OCI-LY3 (cell line): ENCODE data around the gene TEPSIN.

Source experiments
- H2AFZ ChIP-seq: fragments of 200-600, 300-600 bp; shearing (Covaris generic); 2 replicates; pipeline ENCODE4 v1.6.0; 2014; ENCODE audit warnings: antibody characterized with exemption, low read depth, low read length
- H3K27ac ChIP-seq: fragments of 200-600, 300-600 bp; sonication (generic); 2 replicates; pipeline ENCODE4 v1.5.1; 2014; ENCODE audit warnings: mild to moderate bottlenecking, low read length, moderate library complexity, mixed read lengths
- H3K27me3 ChIP-seq: fragments of 200-600, 300-600 bp; sonication (generic); 2 replicates; pipeline ENCODE4 v1.6.1; 2014; ENCODE audit warnings: low read depth, low read length, mixed read lengths
- H3K36me3 ChIP-seq: fragments of 200-600, 300-600 bp; sonication (generic); replicated peaks from 2 replicates; pipeline ENCODE3; 2014; ENCODE audit warnings: low read depth, low read length, mixed read lengths
- H3K4me1 ChIP-seq: fragments of 300-600, 200-600 bp; sonication (generic); 2 replicates; pipeline ENCODE4 v1.6.1; 2014; ENCODE audit warnings: low read length, mixed read lengths
- H3K4me2 ChIP-seq: fragments of 200-600, 300-600 bp; sonication (generic); 2 replicates; pipeline ENCODE4 v1.6.1; 2014; ENCODE audit warnings: low read length, mixed read lengths
- H3K4me3 ChIP-seq: fragments of 300-600, 200-600 bp; sonication (generic); 2 replicates; pipeline ENCODE4 v1.5.1; 2014; ENCODE audit warnings: antibody characterized with exemption, mild to moderate bottlenecking, low read length, moderate library complexity
- H3K79me2 ChIP-seq: fragments of 300-600, 200-600 bp; shearing (Covaris generic); 2 replicates; pipeline ENCODE4 v1.6.1; 2014; ENCODE audit warnings: mild to moderate bottlenecking, low read length, mixed read lengths
- H3K9ac ChIP-seq: fragments of 300-600, 200-600 bp; shearing (Covaris generic); 2 replicates; pipeline ENCODE4 v1.6.0; 2014; ENCODE audit warnings: mild to moderate bottlenecking, low read length, moderate library complexity
- H3K9me3 ChIP-seq: fragments of 200-600, 300-600 bp; shearing (Covaris generic); 2 replicates; pipeline ENCODE4 v1.6.1; 2014; ENCODE audit warnings: low read length, mixed read lengths; ENCODE audit not compliant: insufficient read depth
- H4K20me1 ChIP-seq: fragments of 200-600, 300-600 bp; sonication (generic); 2 replicates; pipeline ENCODE4 v1.6.1; 2016; ENCODE audit warnings: low read length, mixed read lengths; ENCODE audit not compliant: insufficient read depth
- CTCF ChIP-seq: fragments of 200-600, 300-600 bp; sonication (generic); IDR thresholded peaks from 2 replicates; pipeline ENCODE4 v1.5.1; 2014; ENCODE audit warnings: antibody characterized with exemption, low read length, low read depth
- EZH2phosphoT487 ChIP-seq: fragments of 200-600 bp; shearing (Covaris generic); IDR thresholded peaks from 2 replicates; pipeline ENCODE4 v1.6.1; 2018; ENCODE audit warnings: antibody characterized with exemption, mixed run types, low read depth

Gene TEPSIN

GRCh38 chr17:81188491-81188840 lies 50.4 kb downstream of the TEPSIN start:
- Histone ChIP-seq H2AFZ (no peak overlapping the region), H3K36me3 (no peaks in the 10 kb centered on the region), H3K79me2 (no peaks in the 10 kb centered on the region), H3K27ac (no peak overlapping the region), H3K9ac (no peak overlapping the region), H3K27me3 (no peaks in the 10 kb centered on the region), H3K4me1 (peaks cover 2% of the 10 kb centered on the region; the same call in 1 of the 2 replicates), H3K4me2 (no peak overlapping the region), H3K4me3 (no peak overlapping the region), H3K9me3 (no peaks in the 10 kb centered on the region), H4K20me1 (no peaks in the 10 kb centered on the region)
- TF ChIP-seq EZH2phosphoT487, result no peak
- no peak for TF ChIP-seq CTCF

- H3K4me2 ChIP-seq, result no peak overlapping the region
- H3K27me3 ChIP-seq, result no peaks in the 10 kb centered on the region
- H3K9ac ChIP-seq, result no peak overlapping the region
- H3K9me3 ChIP-seq, result no peaks in the 10 kb centered on the region
- no peak overlapping the region for H3K27ac ChIP-seq
- no peaks in the 10 kb centered on the region for H3K36me3 ChIP-seq
- TF ChIP-seq CTCF (no peak), EZH2phosphoT487 (no peak)
- H2AFZ ChIP-seq, result no peak overlapping the region
- H4K20me1 ChIP-seq, result no peaks in the 10 kb centered on the region
- H3K79me2 ChIP-seq, result no peaks in the 10 kb centered on the region
- no peaks in the 10 kb centered on the region for H3K4me1 ChIP-seq
- no peak overlapping the region for H3K4me3 ChIP-seq
These were observed 51.0 kb downstream of the TEPSIN start for GRCh38 chr17:81187586-81188490.

- Histone ChIP-seq H3K27me3 (no peaks in the 10 kb centered on the region), H3K9me3 (no peaks in the 10 kb centered on the region), H3K4me2 (no peak overlapping the region), H3K79me2 (no peaks in the 10 kb centered on the region), H3K27ac (no peak overlapping the region), H3K36me3 (no peaks in the 10 kb centered on the region), H2AFZ (no peak overlapping the region), H3K4me3 (no peak overlapping the region), H3K4me1 (no peaks in the 10 kb centered on the region), H3K9ac (no peak overlapping the region), H4K20me1 (no peaks in the 10 kb centered on the region)
- TF ChIP-seq EZH2phosphoT487, result no peak
- TF ChIP-seq CTCF, result no peak
These were observed 51.7 kb downstream of the TEPSIN start for GRCh38 chr17:81187120-81187519.

GRCh38 chr17:81186203-81186602 lies 52.7 kb downstream of the TEPSIN start:
- H3K4me2 ChIP-seq, result no peak overlapping the region
- no peaks in the 10 kb centered on the region for H3K27me3 ChIP-seq

More at GRCh38 chr17:81186203-81186602, 52.7 kb downstream of the TEPSIN start:
- no peak for TF ChIP-seq CTCF
- no peak for TF ChIP-seq EZH2phosphoT487
- H3K9ac ChIP-seq, result no peak overlapping the region
- no peak overlapping the region for H3K4me3 ChIP-seq
- no peaks in the 10 kb centered on the region for H3K36me3 ChIP-seq
- H3K79me2 ChIP-seq, result no peaks in the 10 kb centered on the region
- no peaks in the 10 kb centered on the region for H4K20me1 ChIP-seq
- H3K27ac ChIP-seq, result no peak overlapping the region
- no peaks in the 10 kb centered on the region for H3K9me3 ChIP-seq
- no peaks in the 10 kb centered on the region for H3K4me1 ChIP-seq
- no peak overlapping the region for H2AFZ ChIP-seq
